HEK293 (cell line): ENCODE results near the gene SNX15.
A peak's percentile ranks its signal among the peaks of the same experiment; 100 is the strongest.

Experiments used
- GLI4 ChIP-seq: fragments of 450-650 bp; formaldehyde crosslinking; IDR thresholded peaks from 2 replicates; pipeline ENCODE4 v1.5.1; 2016; ENCODE audit warnings: missing biosample characterization, missing genetic modification characterization
- KLF1 ChIP-seq: fragments of 450-650 bp; formaldehyde crosslinking; IDR thresholded peaks from 2 replicates; pipeline ENCODE4 v1.5.1; 2016; ENCODE audit warnings: missing biosample characterization, missing genetic modification characterization
- KLF16 ChIP-seq: fragments of 450-650 bp; formaldehyde crosslinking; IDR thresholded peaks from 2 replicates; pipeline ENCODE4 v1.5.1; 2017; ENCODE audit warnings: missing biosample characterization, missing genetic modification characterization
- PRDM4 ChIP-seq: fragments of 450-650 bp; formaldehyde crosslinking; IDR thresholded peaks from 2 replicates; pipeline ENCODE4 v1.5.1; 2017; ENCODE audit warnings: missing biosample characterization, missing genetic modification characterization
- REPIN1 ChIP-seq: fragments of 450-650 bp; formaldehyde crosslinking; IDR thresholded peaks from 2 replicates; pipeline ENCODE4 v1.5.1; 2017; ENCODE audit warnings: missing biosample characterization, missing genetic modification characterization, low read depth
- WT1 ChIP-seq: fragments of 450-650 bp; formaldehyde crosslinking; IDR thresholded peaks from 2 replicates; pipeline ENCODE4 v1.5.1; 2016; ENCODE audit warnings: missing biosample characterization, missing genetic modification characterization
- YY2 ChIP-seq: fragments of 450-650 bp; formaldehyde crosslinking; IDR thresholded peaks from 2 replicates; pipeline ENCODE4 v1.5.1; 2016; ENCODE audit warnings: missing biosample characterization, missing genetic modification characterization
- ZBTB21 ChIP-seq: fragments of 450-650 bp; formaldehyde crosslinking; IDR thresholded peaks from 2 replicates; pipeline ENCODE4 v1.5.1; 2017; ENCODE audit warnings: missing biosample characterization, missing genetic modification characterization
- ZBTB7A ChIP-seq: fragments of 450-650 bp; formaldehyde crosslinking; IDR thresholded peaks from 2 replicates; pipeline ENCODE4 v1.5.1; 2016; ENCODE audit warnings: low read depth, missing biosample characterization, missing genetic modification characterization
- ZFHX2 ChIP-seq: fragments of 450-650 bp; formaldehyde crosslinking; conservative IDR thresholded peaks from 2 replicates; pipeline ENCODE4 v1.5.1; 2016; ENCODE audit warnings: missing biosample characterization, missing genetic modification characterization
- ZNF112 ChIP-seq: fragments of 450-650 bp; formaldehyde crosslinking; IDR thresholded peaks from 2 replicates; pipeline ENCODE4 v1.5.0; 2017; ENCODE audit warnings: missing biosample characterization, missing genetic modification characterization
- ZNF121 ChIP-seq: fragments of 450-650 bp; formaldehyde crosslinking; IDR thresholded peaks from 2 replicates; pipeline ENCODE4 v1.5.1; 2016; ENCODE audit warnings: missing biosample characterization, missing genetic modification characterization
- ZNF148 ChIP-seq: fragments of 450-650 bp; formaldehyde crosslinking; IDR thresholded peaks from 2 replicates; pipeline ENCODE4 v1.5.0; 2017; ENCODE audit warnings: missing biosample characterization, missing genetic modification characterization, borderline replicate concordance
- ZNF155 ChIP-seq: fragments of 450-650 bp; formaldehyde crosslinking; IDR thresholded peaks from 2 replicates; pipeline ENCODE4 v1.5.1; 2016; ENCODE audit warnings: missing biosample characterization, missing genetic modification characterization
- ZNF175 ChIP-seq: fragments of 450-650 bp; formaldehyde crosslinking; IDR thresholded peaks from 2 replicates; pipeline ENCODE4 v1.5.1; 2016; ENCODE audit warnings: missing biosample characterization, missing genetic modification characterization
- ZNF2 ChIP-seq: fragments of 450-650 bp; formaldehyde crosslinking; IDR thresholded peaks from 2 replicates; pipeline ENCODE4 v1.5.1; 2016; ENCODE audit warnings: missing biosample characterization, missing genetic modification characterization
- ZNF274 ChIP-seq, 2 experiments: fragments of 200-500 bp in 1 of 2; fragments of 450-650 bp in 1 of 2; sonication (Bioruptor generic) in 1 of 2; formaldehyde crosslinking in 1 of 2; IDR thresholded peaks; 2 replicates each; pipeline versions ENCODE4 v1.5.1 to v1.6.1; 2014 to 2016; ENCODE audit warnings: borderline replicate concordance in 1 of 2, inconsistent platforms in 1 of 2, low read length in 1 of 2, missing biosample characterization in 1 of 2, missing genetic modification characterization in 1 of 2
- ZNF394 ChIP-seq: fragments of 450-650 bp; formaldehyde crosslinking; IDR thresholded peaks from 2 replicates; pipeline ENCODE4 v1.5.1; 2016; ENCODE audit warnings: missing biosample characterization, missing genetic modification characterization, mild to moderate bottlenecking, moderate library complexity, borderline replicate concordance
- ZNF530 ChIP-seq: fragments of 450-650 bp; formaldehyde crosslinking; IDR thresholded peaks from 2 replicates; pipeline ENCODE4 v1.5.1; 2016; ENCODE audit warnings: low read depth, missing biosample characterization, missing genetic modification characterization
- ZNF600 ChIP-seq: fragments of 450-650 bp; formaldehyde crosslinking; IDR thresholded peaks from 2 replicates; pipeline ENCODE4 v1.5.1; 2016; ENCODE audit warnings: missing biosample characterization, missing genetic modification characterization
- ZNF707 ChIP-seq: fragments of 450-650 bp; formaldehyde crosslinking; IDR thresholded peaks from 2 replicates; pipeline ENCODE4 v1.5.1; 2016; ENCODE audit warnings: missing biosample characterization, missing genetic modification characterization
- ZNF776 ChIP-seq: fragments of 450-650 bp; formaldehyde crosslinking; IDR thresholded peaks from 2 replicates; pipeline ENCODE4 v1.5.0; 2017; ENCODE audit warnings: missing biosample characterization, missing genetic modification characterization, borderline replicate concordance
- ZNF837 ChIP-seq: fragments of 450-650 bp; formaldehyde crosslinking; IDR thresholded peaks from 2 replicates; pipeline ENCODE4 v1.5.1; 2016; ENCODE audit warnings: missing biosample characterization, missing genetic modification characterization
- TF ChIP-seq, protein P1 (sequence below): fragments of 450-650 bp; formaldehyde crosslinking; conservative IDR thresholded peaks from 2 replicates; pipeline ENCODE4 v1.5.1; 2016; ENCODE audit warnings: low read depth, missing biosample characterization, missing genetic modification characterization
- TF ChIP-seq, protein P2 (sequence below): fragments of 450-650 bp; formaldehyde crosslinking; IDR thresholded peaks from 2 replicates; pipeline ENCODE4 v1.5.1; 2016; ENCODE audit warnings: missing biosample characterization, missing genetic modification characterization
- TF ChIP-seq, protein P3 (sequence below): fragments of 450-650 bp; formaldehyde crosslinking; IDR thresholded peaks from 2 replicates; pipeline ENCODE4 v1.5.1; 2017; ENCODE audit warnings: missing biosample characterization, missing genetic modification characterization
- TF ChIP-seq, protein P4 (sequence below): fragments of 450-650 bp; formaldehyde crosslinking; IDR thresholded peaks from 2 replicates; pipeline ENCODE4 v1.5.1; 2016; ENCODE audit warnings: missing biosample characterization, missing genetic modification characterization

Gene SNX15

DNA sequence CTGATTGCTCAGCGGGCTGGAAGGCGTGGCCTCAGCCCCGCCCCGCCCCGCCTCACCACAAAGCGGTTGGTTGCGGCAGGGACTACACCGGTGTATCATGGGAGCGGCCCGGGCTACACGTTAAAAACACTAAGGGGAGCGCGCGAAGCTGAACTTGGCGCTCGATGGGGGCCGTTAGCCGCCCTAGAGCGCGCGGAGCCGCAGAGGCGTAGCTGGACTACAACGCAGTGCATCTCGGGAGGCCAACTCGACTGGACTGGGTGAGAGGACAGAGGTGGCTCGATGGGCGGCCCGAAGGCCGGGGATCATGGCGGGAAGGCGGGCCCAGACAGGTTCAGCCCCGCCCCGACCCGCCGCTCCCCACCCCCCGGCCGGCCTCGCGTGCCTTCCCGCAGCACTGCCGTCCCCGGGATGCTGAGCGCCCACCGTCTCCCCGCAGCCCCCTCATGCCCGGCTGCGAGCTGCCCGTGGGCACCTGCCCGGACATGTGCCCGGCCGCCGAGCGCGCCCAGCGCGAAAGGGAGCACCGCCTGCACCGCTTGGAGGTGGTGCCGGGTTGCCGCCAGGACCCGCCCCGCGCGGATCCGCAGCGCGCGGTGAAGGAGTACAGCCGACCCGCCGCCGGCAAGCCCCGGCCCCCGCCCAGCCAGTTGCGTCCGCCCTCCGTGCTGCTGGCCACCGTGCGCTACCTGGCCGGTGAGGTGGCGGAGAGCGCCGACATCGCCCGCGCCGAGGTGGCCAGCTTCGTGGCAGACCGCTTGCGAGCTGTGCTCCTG lies 13.8 kb downstream of the SNX15 start, which contains the start of gene SAC3D1 (continued):
- TF ChIP-seq ZNF121 (tag by site-specific recombination): no peak
- TF ChIP-seq GLI4: no peak
- TF ChIP-seq, protein P1, sequence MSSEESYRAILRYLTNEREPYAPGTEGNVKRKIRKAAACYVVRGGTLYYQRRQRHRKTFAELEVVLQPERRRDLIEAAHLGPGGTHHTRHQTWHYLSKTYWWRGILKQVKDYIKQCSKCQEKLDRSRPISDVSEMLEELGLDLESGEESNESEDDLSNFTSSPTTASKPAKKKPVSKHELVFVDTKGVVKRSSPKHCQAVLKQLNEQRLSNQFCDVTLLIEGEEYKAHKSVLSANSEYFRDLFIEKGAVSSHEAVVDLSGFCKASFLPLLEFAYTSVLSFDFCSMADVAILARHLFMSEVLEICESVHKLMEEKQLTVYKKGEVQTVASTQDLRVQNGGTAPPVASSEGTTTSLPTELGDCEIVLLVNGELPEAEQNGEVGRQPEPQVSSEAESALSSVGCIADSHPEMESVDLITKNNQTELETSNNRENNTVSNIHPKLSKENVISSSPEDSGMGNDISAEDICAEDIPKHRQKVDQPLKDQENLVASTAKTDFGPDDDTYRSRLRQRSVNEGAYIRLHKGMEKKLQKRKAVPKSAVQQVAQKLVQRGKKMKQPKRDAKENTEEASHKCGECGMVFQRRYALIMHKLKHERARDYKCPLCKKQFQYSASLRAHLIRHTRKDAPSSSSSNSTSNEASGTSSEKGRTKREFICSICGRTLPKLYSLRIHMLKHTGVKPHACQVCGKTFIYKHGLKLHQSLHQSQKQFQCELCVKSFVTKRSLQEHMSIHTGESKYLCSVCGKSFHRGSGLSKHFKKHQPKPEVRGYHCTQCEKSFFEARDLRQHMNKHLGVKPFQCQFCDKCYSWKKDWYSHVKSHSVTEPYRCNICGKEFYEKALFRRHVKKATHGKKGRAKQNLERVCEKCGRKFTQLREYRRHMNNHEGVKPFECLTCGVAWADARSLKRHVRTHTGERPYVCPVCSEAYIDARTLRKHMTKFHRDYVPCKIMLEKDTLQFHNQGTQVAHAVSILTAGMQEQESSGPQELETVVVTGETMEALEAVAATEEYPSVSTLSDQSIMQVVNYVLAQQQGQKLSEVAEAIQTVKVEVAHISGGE: 0 out of 2 replicates have a peak, but pooled peaks have one; percentile 18
- no peak for TF ChIP-seq WT1
- TF ChIP-seq, protein P2, sequence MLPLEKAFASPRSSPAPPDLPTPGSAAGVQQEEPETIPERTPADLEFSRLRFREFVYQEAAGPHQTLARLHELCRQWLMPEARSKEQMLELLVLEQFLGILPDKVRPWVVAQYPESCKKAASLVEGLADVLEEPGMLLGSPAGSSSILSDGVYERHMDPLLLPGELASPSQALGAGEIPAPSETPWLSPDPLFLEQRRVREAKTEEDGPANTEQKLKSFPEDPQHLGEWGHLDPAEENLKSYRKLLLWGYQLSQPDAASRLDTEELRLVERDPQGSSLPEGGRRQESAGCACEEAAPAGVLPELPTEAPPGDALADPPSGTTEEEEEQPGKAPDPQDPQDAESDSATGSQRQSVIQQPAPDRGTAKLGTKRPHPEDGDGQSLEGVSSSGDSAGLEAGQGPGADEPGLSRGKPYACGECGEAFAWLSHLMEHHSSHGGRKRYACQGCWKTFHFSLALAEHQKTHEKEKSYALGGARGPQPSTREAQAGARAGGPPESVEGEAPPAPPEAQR (tag by site-specific recombination): no peak
- no peak for TF ChIP-seq ZBTB7A (tag by site-specific recombination)
- no peak for TF ChIP-seq ZNF837 (tag by site-specific recombination)
- no peak for TF ChIP-seq ZNF148 (tag by site-specific recombination)
- TF ChIP-seq ZNF155 (tag by site-specific recombination): no peak
- no peak for TF ChIP-seq ZNF112
- peak; percentile 54; the same call in 1 of the 2 replicates for TF ChIP-seq KLF1 (tag by site-specific recombination)
- TF ChIP-seq KLF16 (tag by site-specific recombination): no peak
- no peak for TF ChIP-seq REPIN1
- TF ChIP-seq ZNF707 (tag by site-specific recombination): no peak
- TF ChIP-seq, protein P3, sequence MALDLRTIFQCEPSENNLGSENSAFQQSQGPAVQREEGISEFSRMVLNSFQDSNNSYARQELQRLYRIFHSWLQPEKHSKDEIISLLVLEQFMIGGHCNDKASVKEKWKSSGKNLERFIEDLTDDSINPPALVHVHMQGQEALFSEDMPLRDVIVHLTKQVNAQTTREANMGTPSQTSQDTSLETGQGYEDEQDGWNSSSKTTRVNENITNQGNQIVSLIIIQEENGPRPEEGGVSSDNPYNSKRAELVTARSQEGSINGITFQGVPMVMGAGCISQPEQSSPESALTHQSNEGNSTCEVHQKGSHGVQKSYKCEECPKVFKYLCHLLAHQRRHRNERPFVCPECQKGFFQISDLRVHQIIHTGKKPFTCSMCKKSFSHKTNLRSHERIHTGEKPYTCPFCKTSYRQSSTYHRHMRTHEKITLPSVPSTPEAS (tag by site-specific recombination): no peak
- 0 out of 2 replicates have a peak, but pooled peaks have one; percentile 28 for TF ChIP-seq ZNF600 (tag by site-specific recombination)
- peak; percentile 58; the same call in 1 of the 2 replicates for TF ChIP-seq ZFHX2 (tag by site-specific recombination)
- TF ChIP-seq ZNF274 (IDR thresholded peaks at IDR 0.05; ENCODE audit: low read length): no peak
- no peak for TF ChIP-seq ZNF274 (tag by site-specific recombination; IDR thresholded peaks at IDR 0.05; ENCODE audit: borderline replicate concordance)
- TF ChIP-seq, protein P4, sequence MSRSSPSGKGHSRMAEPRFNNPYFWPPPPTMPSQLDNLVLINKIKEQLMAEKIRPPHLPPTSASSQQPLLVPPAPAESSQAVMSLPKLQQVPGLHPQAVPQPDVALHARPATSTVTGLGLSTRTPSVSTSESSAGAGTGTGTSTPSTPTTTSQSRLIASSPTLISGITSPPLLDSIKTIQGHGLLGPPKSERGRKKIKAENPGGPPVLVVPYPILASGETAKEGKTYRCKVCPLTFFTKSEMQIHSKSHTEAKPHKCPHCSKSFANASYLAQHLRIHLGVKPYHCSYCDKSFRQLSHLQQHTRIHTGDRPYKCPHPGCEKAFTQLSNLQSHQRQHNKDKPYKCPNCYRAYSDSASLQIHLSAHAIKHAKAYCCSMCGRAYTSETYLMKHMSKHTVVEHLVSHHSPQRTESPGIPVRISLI (tag by site-specific recombination): no peak
- TF ChIP-seq YY2 (tag by site-specific recombination): no peak
- TF ChIP-seq ZNF394: no peak; the same call in 1 of the 2 replicates
- no peak for TF ChIP-seq ZNF776
- TF ChIP-seq PRDM4 (tag by site-specific recombination): no peak
- TF ChIP-seq ZBTB21 (tag by site-specific recombination): no peak
- TF ChIP-seq ZNF175: no peak
- no peak for TF ChIP-seq ZNF530 (tag by site-specific recombination)
- no peak for TF ChIP-seq ZNF2 (tag by site-specific recombination)
